Activated CD4-positive, alpha-beta T cell treated with anti-CD3 and anti-CD28 coated beads, Interleukin-2, amount 50 U/mL, for 1 hour (primary cell): Measurements from ENCODE around the gene ANKRD13B.
"Not testable (repeated sequence)": the region's sequence is repeated elsewhere in the genome, so short reads cannot be mapped to it uniquely, and the experiment has no call there.

Experiments
- DNase-seq: peaks from one replicate; pipeline ENCODE4 v3.0.0-alpha.2; 2020

ANKRD13B gene

DNA sequence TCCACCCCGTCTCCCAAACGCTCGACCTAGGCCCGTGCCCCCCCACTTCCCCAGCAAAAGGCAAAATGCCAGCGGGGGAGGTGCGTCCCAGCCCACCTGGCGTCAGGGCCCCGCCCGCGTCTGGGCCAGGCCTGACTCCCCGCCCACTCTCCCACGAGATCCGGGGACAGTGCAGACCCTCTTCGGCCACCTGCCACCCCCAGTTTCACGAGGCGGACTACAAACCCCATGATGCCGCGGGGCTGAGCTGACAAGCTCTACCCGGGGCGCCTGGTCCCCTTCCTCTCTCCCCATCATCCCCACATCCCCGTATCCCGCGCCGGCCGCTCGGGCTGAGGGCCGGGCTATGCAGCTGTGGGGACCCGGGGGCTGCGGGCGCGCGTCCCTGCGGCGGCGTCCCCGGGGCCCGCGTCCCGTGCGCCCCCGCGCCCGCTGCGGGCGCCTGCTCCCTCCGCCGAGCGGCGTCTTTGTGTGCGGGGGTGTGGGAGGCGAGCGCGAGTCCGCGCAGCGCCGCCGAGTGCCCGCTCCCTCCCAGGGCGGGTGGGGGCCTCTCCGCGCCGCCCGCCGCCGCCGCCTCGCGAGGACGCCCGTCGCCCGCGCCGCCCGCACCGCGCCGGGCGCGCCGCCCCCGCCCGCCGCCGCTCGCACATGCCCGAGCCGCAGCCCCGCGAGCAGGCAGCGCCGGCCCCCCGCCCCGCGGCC lies at the start of gene ANKRD13B:
ANKRD13B (plus strand) TSS at position 283 of the 702 bp plus-strand sequence. CDS start 490 bp downstream, outside the sequence.
- DNase-seq: no peak

DNA sequence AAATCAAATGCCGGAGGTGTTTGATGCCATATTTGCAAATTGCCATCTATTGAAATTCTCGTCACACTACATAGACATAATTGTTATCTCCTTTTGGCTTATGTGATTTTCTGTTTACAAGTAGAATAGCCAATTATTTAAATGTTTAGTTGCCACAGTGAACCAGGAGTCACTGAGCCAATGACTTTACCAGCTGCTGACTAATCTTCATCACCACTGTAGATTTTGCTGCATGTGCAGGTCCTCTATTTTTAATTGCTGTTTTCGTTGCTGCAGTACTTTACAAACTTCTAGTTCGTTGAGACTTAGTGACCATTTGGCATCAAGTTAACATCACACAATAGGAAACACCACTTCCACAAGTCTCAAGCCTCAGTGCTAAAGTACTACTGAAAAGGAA lies 48.9 kb upstream of the ANKRD13B start:
- no peak for DNase-seq

DNA sequence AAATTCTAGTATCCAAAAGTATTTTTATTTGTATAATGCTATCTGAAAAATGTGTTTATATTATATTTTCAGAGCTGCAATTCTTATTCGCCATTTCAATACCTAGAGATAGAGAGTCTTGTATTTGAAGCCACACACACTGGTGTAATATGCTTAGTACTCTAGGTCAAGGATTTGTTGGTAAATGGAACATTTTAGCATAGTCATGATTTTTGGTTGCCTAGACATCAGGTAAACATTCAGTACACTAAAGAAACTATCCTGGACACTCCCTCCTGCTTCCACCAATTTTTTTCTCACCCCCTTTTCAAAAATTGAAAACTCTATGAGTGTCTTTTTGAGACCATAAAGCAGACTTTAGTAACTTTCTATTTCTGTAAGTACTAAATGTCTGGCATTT lies 46.8 kb upstream of the ANKRD13B start:
- no peak for DNase-seq

- no peak for DNase-seq
Measured at GRCh38 chr17:29546830-29547229, 46.1 kb upstream of the ANKRD13B start.

DNA sequence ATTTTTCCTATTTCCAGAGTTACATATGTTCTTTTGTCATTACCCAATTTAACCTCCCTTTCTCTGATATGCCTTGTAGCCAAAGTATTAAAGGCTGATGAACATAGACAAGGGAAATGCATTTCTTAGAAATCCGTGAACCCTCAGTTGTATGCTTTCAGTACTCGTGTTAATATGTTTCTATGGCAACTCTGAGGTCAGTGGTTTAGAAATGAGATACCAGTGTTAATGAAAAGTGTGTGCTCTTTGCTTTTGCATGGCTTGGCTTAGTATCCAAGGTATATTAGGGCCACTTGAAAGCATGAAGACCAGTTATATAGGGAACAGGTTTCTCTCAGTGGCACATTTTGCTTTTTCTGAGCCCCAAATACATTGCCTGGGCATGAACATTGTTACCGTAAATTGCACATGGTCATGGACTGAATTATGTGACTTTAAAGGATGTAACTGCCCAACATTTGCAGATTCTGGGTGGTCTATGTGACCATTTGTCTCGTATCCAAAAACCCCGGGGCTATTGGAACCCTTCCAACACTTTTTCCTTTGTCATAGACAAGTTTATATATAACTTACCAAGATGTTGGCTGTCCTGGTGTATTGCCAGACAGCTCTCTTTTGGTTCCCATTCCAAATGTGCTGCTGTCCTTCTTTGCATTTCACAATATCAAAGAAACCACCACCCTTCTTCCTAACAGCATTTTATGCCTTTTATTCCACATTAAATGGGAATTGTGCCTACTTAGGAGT lies 43.6 kb upstream of the ANKRD13B start:
- no peak for DNase-seq

DNA sequence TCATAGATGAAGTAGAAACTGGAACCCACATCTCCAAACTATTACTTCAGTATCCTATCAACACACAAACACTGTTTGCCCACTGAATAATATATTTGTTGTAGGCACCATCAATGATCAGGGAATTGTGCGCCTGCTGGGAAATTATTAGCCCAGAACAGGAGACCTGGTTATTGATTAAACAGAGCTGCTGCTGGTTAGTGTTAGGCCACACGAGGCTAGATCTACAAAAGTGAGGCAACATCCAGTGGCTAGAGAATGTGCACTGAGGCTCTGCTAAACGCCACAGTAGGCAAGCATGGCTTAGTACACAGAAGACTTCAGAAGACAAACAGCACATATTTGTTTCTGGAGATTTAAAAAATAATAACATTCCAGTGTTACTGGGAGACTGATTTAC lies 37.1 kb upstream of the ANKRD13B start:
- DNase-seq: no peak

GRCh38 chr17:29557085-29557738 lies 35.7 kb upstream of the ANKRD13B start:
- DNase-seq: no peak

- DNase-seq: no peak
Measured at GRCh38 chr17:29557739-29558116, 35.2 kb upstream of the ANKRD13B start.

GRCh38 chr17:29558139-29558538 lies 34.8 kb upstream of the ANKRD13B start:
- not testable (repeated sequence) for DNase-seq

DNA sequence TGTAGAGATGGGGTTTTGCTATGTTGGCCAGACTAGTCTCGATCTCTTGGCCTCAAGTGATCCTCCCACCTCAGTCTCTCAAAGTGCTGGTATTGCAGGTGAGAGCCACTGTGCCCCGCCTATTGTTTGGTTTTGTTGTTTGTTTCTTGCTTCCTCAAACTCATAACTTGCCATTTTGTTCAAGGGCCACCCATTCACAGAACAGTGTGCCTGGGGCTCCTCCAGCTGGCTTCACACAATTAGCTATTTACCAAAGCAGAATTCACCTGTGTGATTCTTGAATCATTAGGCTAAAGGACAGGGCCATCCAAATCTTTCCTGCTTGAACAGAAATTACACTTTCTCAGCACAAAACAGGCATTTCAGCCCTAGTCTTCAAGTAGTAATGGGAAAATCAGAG lies 33.3 kb upstream of the ANKRD13B start:
- DNase-seq: no peak

GRCh38 chr17:29560316-29560715 lies 32.6 kb upstream of the ANKRD13B start:
- DNase-seq: no peak

- DNase-seq: no peak
Measured at GRCh38 chr17:29561554-29562517, 31.1 kb upstream of the ANKRD13B start.

GRCh38 chr17:29562615-29563014 lies 30.3 kb upstream of the ANKRD13B start:
- no peak for DNase-seq

DNA sequence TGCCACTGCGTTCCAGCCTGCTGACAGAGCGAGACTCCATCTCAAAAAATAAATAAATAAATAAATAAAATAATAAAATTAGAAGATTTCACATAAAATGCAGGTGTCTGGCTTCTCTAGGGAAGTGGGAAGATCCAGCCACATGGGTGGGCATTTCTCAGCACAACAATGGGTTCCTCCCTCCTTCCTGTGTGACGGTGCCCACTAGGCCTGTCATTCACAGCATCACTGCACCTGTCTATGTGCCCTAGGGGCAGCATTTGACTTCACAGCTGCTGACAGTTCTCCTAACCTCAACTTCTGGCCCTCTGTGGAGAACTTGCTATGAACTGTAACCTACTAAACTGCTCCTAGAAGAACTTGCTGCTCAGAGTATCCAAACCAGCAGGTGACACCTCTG lies 29.1 kb upstream of the ANKRD13B start:
- DNase-seq: no peak

DNA sequence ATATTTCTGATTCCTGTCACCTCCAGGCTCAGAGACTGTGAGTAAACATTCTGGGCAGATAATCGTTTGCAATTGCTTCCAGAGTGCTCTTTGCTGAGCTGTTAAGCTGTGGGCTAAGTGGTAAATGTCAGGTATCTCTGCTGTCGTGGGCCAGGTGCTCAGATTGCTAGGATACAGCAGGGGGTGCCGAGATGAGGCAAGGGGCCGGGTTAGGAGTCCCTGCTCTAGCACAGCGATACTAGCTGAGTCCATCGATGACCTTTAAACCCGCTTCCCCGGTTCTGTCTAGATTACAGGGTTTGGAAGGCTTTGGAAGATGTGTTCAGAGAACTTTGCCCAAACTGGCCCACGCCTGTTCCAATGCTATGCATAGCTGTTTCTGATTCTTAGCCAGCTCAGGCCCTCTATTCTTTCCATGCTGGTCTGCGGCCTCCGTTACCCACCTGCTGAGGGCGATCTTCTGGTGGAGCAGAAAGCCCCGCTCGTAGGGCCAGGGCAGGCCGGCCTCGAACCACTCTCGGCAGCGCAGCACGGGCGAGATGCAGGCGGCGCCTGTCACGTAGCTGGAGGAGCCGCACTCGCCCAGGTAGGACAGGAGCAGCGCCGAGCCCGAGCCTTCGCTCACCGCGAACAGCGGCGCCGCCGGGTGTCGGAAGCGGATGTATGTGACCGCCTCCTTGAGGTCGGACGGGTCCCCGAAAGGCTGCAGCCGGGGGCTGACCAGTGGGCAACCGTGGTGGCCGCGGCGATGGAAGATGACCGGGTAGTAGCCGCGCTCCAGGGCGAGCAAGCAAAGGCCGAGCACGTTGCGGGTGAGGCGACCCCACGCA lies 27.1 kb upstream of the ANKRD13B start:
- DNase-seq: peak; percentile 57

DNA sequence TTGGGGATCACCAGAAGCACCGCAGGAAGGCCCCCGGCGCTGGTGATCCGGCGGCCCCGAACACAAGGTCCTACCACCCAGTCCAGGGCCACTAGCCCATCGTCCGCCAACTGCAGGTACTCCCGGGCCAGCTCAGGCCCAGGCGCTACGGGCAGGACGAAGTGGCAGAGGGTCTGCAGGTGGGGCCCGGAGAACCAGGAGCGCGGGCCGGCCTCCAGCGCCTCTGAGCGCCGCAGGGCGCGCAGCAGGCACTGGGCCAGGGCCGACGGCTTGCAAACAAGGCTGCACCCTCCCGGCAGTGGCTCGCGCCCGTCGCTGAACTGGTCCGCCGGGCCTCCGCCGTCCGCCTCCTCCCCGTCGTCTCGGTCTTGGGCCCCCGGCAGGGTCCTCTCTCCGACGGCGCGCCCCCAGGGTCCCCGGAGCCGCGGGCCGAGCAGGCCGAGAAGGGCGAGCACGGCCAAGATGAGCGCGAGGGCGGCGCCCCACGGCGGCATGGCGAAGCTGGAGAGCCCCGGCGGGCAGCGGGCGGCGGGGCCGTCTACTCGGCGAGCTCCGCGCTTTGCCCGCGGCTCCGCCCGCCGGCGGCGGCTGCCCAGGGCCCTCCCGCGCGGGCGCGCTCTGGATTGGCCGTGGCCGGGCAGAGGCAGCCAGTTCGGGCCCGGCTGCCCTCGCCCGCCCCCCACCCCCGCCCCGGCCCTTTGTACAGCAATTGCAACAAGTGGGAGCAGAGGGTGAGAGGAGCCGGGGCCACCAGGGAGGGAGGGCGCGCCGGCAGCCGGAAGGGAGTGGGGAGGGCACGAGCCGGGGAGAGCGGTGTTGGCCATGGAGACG lies 26.2 kb upstream of the ANKRD13B start, which contains the start of gene ABHD15:
ABHD15 (minus strand) TSS at position 565 of the 831 bp plus-strand sequence; CDS start at position 494, 71 bp downstream.
- DNase-seq: peak; percentile 49

GRCh38 chr17:29567304-29567553 lies 25.7 kb upstream of the ANKRD13B start:
- DNase-seq: no peak

GRCh38 chr17:29567554-29568330 lies 25.2 kb upstream of the ANKRD13B start:
- DNase-seq: peak; percentile 74

- DNase-seq: peak; percentile 89
Measured at GRCh38 chr17:29568331-29569244, 24.3 kb upstream of the ANKRD13B start, which contains the start of gene TP53I13. TP53I13 (plus strand) TSS chr17:29568701; CDS start chr17:29568759, 58 bp downstream.
